NB4 (cell line): ENCODE data around the gene CUL3.

Source experiments
- CTCF ChIP-seq: IDR thresholded peaks from one replicate; pipeline ENCODE4 v1.5.1; 2012; ENCODE audit warnings: low read depth, low read length
- MAX ChIP-seq: IDR thresholded peaks from 2 replicates; pipeline ENCODE4 v1.6.1; 2011; ENCODE audit warnings: low read depth, low read length
- MYC ChIP-seq: IDR thresholded peaks from 2 replicates; pipeline ENCODE4 v1.6.1; 2011; ENCODE audit warnings: low read depth, low read length
- POLR2A ChIP-seq: IDR thresholded peaks from 2 replicates; pipeline ENCODE4 v1.6.1; 2011; ENCODE audit warnings: mild to moderate bottlenecking; ENCODE audit not compliant: insufficient read length; ENCODE audit errors: extremely low read depth

GRCh38 chr2:224492531-224492930, 92.6 kb downstream of the CUL3 start:
- TF ChIP-seq MAX (no peak), POLR2A (no peak), CTCF (no peak), MYC (no peak)
